Natural killer cell (primary cell): ENCODE data around the gene TOGARAM1. TPM values are rescaled to one million over a fixed set of nuclear protein-coding genes. Genes with fewer than 3 reads are reported as not detected.

Source experiments
- ATAC-seq, 3 donors: fragments of 150-1000 bp in 2 of 3; fragments of 200-7000 bp in 1 of 3; cut with Tn5 transposase; 1 replicate in 1 of 3; 2 replicates in 2 of 3; pipeline ENCODE4 v1.10.0; 2021; ENCODE audit warnings: mild to moderate bottlenecking in 2 of 3, moderate library complexity in 2 of 3
- DNase-seq, 2 donors: peaks; one replicate each; pipeline versions ENCODE4 v3.0.0 to v3.0.0-alpha.2; 2013 to 2021; ENCODE audit warnings: mixed read lengths in 1 of 2
- H3K27ac ChIP-seq: one replicate; pipeline ENCODE4 v1.5.1; 2013; ENCODE audit warnings: mild to moderate bottlenecking, low read length
- H3K27me3 ChIP-seq: one replicate; pipeline ENCODE4 v1.6.1; 2013; ENCODE audit warnings: low read length; ENCODE audit not compliant: control insufficient read depth, insufficient read depth
- H3K36me3 ChIP-seq: one replicate; pipeline ENCODE4 v1.6.1; 2013; ENCODE audit warnings: low read length; ENCODE audit not compliant: control insufficient read depth, insufficient read depth
- H3K4me1 ChIP-seq: one replicate; pipeline ENCODE4 v1.6.1; 2013; ENCODE audit warnings: low read length; ENCODE audit not compliant: control insufficient read depth, insufficient read depth
- H3K4me3 ChIP-seq: one replicate; pipeline ENCODE4 v1.5.1; 2013; ENCODE audit warnings: low read length
- H3K9me3 ChIP-seq: one replicate; pipeline ENCODE4 v1.6.1; 2013; ENCODE audit warnings: low read length; ENCODE audit not compliant: control insufficient read depth, insufficient read depth
- H3K27ac Mint-ChIP-seq, 2 donors: one replicate each; pipeline ENCODE4 v1.8.0; 2022; ENCODE audit warnings: mild to moderate bottlenecking in 2 of 2, mixed read lengths in 2 of 2, moderate library complexity in 1 of 2
- H3K27me3 Mint-ChIP-seq, 2 donors: one replicate each; pipeline ENCODE4 v1.8.0; 2022; ENCODE audit warnings: low read depth in 2 of 2, mixed read lengths in 2 of 2
- H3K36me3 Mint-ChIP-seq: one replicate; pipeline ENCODE4 v1.8.0; 2022; ENCODE audit warnings: mixed read lengths
- H3K4me1 Mint-ChIP-seq, 2 donors: one replicate each; pipeline ENCODE4 v1.8.0; 2022; ENCODE audit warnings: mixed read lengths in 2 of 2
- H3K4me3 Mint-ChIP-seq: one replicate; pipeline ENCODE4 v1.8.0; 2022; ENCODE audit warnings: mild to moderate bottlenecking, moderate library complexity, mixed read lengths
- H3K9me3 Mint-ChIP-seq, 2 donors: one replicate each; pipeline ENCODE4 v1.8.0; 2022; ENCODE audit warnings: mixed read lengths in 2 of 2
- WGBS: methylation state at CpG from one replicate; pipeline ENCODE4 v1.1.7; 2013; ENCODE audit warnings: missing lambda C conversion rate; ENCODE audit not compliant: insufficient coverage; 5-methylcytosine and 5-hydroxymethylcytosine counted together
- intact Hi-C: fragments of 100-400 bp; cut with micrococcal nuclease; formaldehyde crosslinking; loops from one replicate; pipeline ENCODE4 v1.14.2; 2022
- total RNA-seq, 4 donors: library from RNA; stranded (reverse); fragments of 120-200 nt in 1 of 4; gene quantifications; one replicate each; pipeline versions ENCODE4 v1.2.3 to v1.2.4, GENCODE V29; 2013 to 2022
- TF ChIP-seq, protein P1 (sequence below): fragments of 200-600 bp; IDR thresholded peaks from one replicate; pipeline ENCODE4 v1.8.0; 2022; ENCODE audit warnings: antibody characterized with exemption

The TOGARAM1 gene
- total RNA-seq, 3 donors from 2014 or later (not counting 1 experiment from before 2014, with no cell fraction given), result 17.4 to 21.4 (median 19.6) TPM

DNA sequence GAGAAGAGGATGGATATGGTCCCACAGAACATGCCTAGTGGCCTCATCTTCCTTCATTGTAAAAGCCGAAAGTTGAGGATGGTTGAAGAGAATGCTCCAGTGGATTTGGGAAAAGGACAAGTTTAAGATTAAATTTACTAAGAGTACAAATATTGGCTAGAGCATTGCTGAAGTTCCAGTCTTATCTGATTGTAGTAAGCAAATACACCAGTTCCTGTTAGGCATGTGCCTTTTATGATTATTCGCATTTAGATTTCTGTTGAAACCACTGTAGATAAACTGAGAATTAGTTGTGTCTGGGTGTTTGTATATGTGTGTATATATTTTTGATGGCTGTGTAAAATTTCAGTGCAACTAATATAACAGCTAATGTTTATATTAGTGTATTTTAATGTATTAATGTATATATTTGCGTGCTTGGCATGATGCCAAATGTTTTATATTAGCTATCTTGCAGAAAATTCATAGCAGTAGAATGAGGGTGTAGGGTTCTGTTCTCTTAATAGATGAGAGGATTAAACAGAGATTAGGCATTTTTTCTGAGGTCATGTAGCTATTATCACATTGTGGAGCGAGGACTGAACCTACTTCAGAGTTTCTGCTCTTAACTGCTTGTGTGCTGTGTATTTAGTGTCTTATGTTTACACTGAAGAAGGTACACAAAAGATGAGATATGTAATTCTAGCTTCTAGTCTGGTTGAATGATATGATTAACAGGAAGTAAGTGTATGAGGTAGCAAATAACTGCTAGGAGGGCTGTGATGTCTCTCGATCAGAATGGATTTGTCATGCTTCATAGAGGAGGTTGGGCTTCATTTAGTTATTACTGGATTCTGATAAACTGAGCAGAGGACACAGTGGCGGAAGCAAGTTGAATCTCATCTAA lies 151.1 kb downstream of the TOGARAM1 start:
- Mint-ChIP-seq H3K9me3 (no peaks in the 10 kb centered on the region), H3K4me1 (peaks cover 0 to 5% of the 10 kb centered on the region in 2 donors), H3K4me3 (no peak overlapping the region), H3K27ac (peak overlapping the region; percentile 35 to 36), H3K36me3 (no peaks in the 10 kb centered on the region), H3K27me3 (no peaks in the 10 kb centered on the region)
- DNase-seq (no peak), ATAC-seq (no peak)
- H3K9me3 ChIP-seq, result no peaks in the 10 kb centered on the region
- no peaks in the 10 kb centered on the region for H3K4me1 ChIP-seq
- intact Hi-C loops, result no loop called here
- peaks cover 68% of the 10 kb centered on the region for H3K36me3 ChIP-seq
- H3K27ac ChIP-seq, result no peak overlapping the region
- 93% methylated on average over 6 of the region's 6 CpGs for WGBS
- H3K4me3 ChIP-seq, result no peak overlapping the region
- TF ChIP-seq, protein P1, sequence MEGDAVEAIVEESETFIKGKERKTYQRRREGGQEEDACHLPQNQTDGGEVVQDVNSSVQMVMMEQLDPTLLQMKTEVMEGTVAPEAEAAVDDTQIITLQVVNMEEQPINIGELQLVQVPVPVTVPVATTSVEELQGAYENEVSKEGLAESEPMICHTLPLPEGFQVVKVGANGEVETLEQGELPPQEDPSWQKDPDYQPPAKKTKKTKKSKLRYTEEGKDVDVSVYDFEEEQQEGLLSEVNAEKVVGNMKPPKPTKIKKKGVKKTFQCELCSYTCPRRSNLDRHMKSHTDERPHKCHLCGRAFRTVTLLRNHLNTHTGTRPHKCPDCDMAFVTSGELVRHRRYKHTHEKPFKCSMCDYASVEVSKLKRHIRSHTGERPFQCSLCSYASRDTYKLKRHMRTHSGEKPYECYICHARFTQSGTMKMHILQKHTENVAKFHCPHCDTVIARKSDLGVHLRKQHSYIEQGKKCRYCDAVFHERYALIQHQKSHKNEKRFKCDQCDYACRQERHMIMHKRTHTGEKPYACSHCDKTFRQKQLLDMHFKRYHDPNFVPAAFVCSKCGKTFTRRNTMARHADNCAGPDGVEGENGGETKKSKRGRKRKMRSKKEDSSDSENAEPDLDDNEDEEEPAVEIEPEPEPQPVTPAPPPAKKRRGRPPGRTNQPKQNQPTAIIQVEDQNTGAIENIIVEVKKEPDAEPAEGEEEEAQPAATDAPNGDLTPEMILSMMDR, result no peak
- no peaks in the 10 kb centered on the region for H3K27me3 ChIP-seq

DNA sequence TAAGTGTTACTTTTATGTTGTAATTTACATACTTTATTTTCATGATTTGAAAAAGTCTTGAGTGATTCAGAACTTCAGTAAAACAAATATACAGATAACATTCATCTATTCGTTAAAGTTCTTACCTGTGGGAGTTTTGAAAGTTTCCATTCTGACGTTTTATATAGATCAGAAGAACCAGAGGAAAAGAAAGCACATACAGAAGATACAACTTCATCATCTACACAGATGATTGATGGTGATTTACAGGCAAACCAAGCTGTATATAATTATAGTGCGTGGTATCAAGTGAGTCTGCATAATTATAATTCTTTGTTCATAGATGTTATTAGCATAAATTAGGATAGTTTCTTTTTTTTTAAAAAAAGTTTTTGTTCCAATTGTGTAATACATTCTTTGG lies 152.3 kb downstream of the TOGARAM1 start:
- DNase-seq, result no peak
- Histone ChIP-seq H3K4me1 (no peaks in the 10 kb centered on the region), H3K27me3 (no peaks in the 10 kb centered on the region), H3K4me3 (no peak overlapping the region), H3K9me3 (no peaks in the 10 kb centered on the region), H3K27ac (no peak overlapping the region), H3K36me3 (peaks cover 70% of the 10 kb centered on the region)
- no peaks in the 10 kb centered on the region for H3K36me3 Mint-ChIP-seq
- ATAC-seq, result no peak
- no peak overlapping the region for H3K4me3 Mint-ChIP-seq
- TF ChIP-seq, protein P1, result no peak
- H3K4me1 Mint-ChIP-seq, result peaks cover 0 to 5% of the 10 kb centered on the region in 2 donors
- WGBS, result no CpG with 5 or more reads among the region's 3 CpGs
- H3K27me3 Mint-ChIP-seq, result no peaks in the 10 kb centered on the region
- no peak overlapping the region for H3K27ac Mint-ChIP-seq
- intact Hi-C loops, result no loop called here
- no peaks in the 10 kb centered on the region for H3K9me3 Mint-ChIP-seq

DNA sequence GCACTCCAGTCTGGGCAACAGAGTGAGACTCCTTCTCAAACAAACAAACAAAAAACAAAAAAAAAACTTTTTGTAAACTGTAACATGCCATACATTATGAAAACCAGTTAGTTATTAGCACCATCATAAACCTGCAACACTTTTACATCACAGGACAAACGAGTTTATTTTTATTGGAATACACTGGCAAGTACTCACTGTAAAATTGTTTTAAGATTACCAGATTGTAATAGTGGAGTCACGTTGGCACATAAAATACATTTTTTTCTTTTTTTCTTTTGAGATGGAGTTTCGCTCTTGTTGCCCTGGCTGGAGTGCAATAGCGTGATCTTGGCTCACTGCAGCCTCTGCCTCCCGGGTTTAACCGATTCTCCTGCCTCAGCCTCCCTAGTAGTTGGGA lies 156.6 kb downstream of the TOGARAM1 start:
- H3K4me3 ChIP-seq, result no peak overlapping the region
- no peak for ATAC-seq
- no peak for DNase-seq
- Mint-ChIP-seq H3K27me3 (no peaks in the 10 kb centered on the region), H3K36me3 (no peaks in the 10 kb centered on the region), H3K4me3 (no peak overlapping the region), H3K9me3 (no peaks in the 10 kb centered on the region), H3K27ac (no peak overlapping the region), H3K4me1 (peaks cover 0 to under 1% of the 10 kb centered on the region in 2 donors)
- TF ChIP-seq, protein P1, result no peak
- no peaks in the 10 kb centered on the region for H3K27me3 ChIP-seq
- H3K27ac ChIP-seq, result no peak overlapping the region
- H3K36me3 ChIP-seq, result peaks cover 68% of the 10 kb centered on the region
- WGBS, result 98% methylated on average over 5 of the region's 6 CpGs
- intact Hi-C loops, result no loop called here
- no peaks in the 10 kb centered on the region for H3K4me1 ChIP-seq
- no peaks in the 10 kb centered on the region for H3K9me3 ChIP-seq
